Epithelial cell of proximal tubule (primary cell): ENCODE results near the gene POP4. TPM values are rescaled to one million over a fixed set of nuclear protein-coding genes. Genes with fewer than 3 reads are reported as not detected.
A peak's percentile ranks its signal among the peaks of the same experiment; 100 is the strongest.

ENCODE experiments used
- DNase-seq: peaks from one replicate; pipeline ENCODE4 v3.0.0-alpha.2; 2011; ENCODE audit warnings: low read depth
- H3K4me3 ChIP-seq: 2 replicates; pipeline ENCODE4 v1.5.1; 2011; ENCODE audit warnings: low read depth, mild to moderate bottlenecking, low read length
- total RNA-seq: library from RNA; depleted of rRNA; stranded (reverse); fragments of >200 nt; gene quantifications from 2 replicates; pipeline ENCODE4 v1.2.3, GENCODE V29; 2015
- TF ChIP-seq, protein P1 (sequence below): conservative IDR thresholded peaks from 2 replicates; pipeline ENCODE4 v1.5.1; 2012; ENCODE audit warnings: low read depth, mild to moderate bottlenecking, low read length

POP4 gene
- total RNA-seq, 1 donor from 2014 or later, result 53.5 TPM

GRCh38 chr19:29569038-29569911, 36.8 kb upstream of the POP4 start:
- H3K4me3 ChIP-seq, result no peak overlapping the region
- TF ChIP-seq, protein P1, sequence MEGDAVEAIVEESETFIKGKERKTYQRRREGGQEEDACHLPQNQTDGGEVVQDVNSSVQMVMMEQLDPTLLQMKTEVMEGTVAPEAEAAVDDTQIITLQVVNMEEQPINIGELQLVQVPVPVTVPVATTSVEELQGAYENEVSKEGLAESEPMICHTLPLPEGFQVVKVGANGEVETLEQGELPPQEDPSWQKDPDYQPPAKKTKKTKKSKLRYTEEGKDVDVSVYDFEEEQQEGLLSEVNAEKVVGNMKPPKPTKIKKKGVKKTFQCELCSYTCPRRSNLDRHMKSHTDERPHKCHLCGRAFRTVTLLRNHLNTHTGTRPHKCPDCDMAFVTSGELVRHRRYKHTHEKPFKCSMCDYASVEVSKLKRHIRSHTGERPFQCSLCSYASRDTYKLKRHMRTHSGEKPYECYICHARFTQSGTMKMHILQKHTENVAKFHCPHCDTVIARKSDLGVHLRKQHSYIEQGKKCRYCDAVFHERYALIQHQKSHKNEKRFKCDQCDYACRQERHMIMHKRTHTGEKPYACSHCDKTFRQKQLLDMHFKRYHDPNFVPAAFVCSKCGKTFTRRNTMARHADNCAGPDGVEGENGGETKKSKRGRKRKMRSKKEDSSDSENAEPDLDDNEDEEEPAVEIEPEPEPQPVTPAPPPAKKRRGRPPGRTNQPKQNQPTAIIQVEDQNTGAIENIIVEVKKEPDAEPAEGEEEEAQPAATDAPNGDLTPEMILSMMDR, result no peak
- no peak for DNase-seq

GRCh38 chr19:29571181-29571580, 34.9 kb upstream of the POP4 start:
- DNase-seq, result no peak
- H3K4me3 ChIP-seq, result no peak overlapping the region
- TF ChIP-seq, protein P1, result no peak

- no peak overlapping the region for H3K4me3 ChIP-seq
- TF ChIP-seq, protein P1, result no peak
- DNase-seq, result no peak
These were observed 32.6 kb upstream of the POP4 start for GRCh38 chr19:29573486-29573885.

- TF ChIP-seq, protein P1, result no peak
- H3K4me3 ChIP-seq, result no peak overlapping the region
- DNase-seq, result no peak
These were observed 31.6 kb upstream of the POP4 start for GRCh38 chr19:29574510-29574909.

DNA sequence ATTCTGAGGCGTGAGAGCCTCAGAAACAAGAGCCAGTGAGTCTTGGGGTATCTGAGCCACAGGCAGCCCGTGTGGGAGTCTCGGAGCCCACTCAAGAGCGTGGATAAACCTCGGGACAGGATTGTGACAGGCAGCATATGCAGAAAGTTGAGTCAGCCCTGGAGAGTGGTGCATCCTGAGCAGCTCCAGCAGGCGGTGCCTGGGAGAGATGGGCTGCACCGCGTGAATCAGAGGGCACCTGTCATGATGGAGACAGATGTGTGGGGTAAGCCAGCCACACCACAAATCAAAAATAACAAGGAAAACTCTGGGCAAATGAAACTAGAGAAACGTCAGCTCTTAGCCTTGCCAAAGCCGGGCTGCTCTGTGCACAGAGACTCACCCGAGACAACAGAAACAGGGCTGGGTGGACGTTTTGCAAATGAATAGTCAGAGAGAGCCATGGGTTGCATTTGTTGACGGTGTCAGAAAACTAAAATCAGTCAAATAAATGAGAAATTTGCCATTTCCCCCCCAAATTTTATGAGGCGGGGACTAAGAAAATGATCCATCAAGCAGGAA, 30.0 kb upstream of the POP4 start:
- no peak for DNase-seq
- TF ChIP-seq, protein P1, result no peak
- no peak overlapping the region for H3K4me3 ChIP-seq

- no peak overlapping the region for H3K4me3 ChIP-seq
- peak; percentile 4 for DNase-seq
- TF ChIP-seq, protein P1, result no peak
These were observed 29.1 kb upstream of the POP4 start for GRCh38 chr19:29576761-29577648.
